ENCODE data around the gene RPS23.

- TF ChIP-seq EZH2phosphoT487 (IDR thresholded peaks at IDR 0.05; ENCODE audit: insufficient read depth, low read depth) = no peak
- no peak for TF ChIP-seq EZH2 (IDR thresholded peaks at IDR 0.05; ENCODE audit: insufficient read depth, poor library complexity, severe bottlenecking)
Measured at GRCh38 chr5:82319192-82319591, 41.0 kb upstream of the RPS23 start.

All from GM23248 (cell line).